Fibroblast of the aortic adventitia (primary cell): ENCODE measurements around the gene ZSCAN16. TPM values are rescaled to one million over a fixed set of nuclear protein-coding genes. Genes with fewer than 3 reads are reported as not detected.
"Not testable (repeated sequence)": the region's sequence is repeated elsewhere in the genome, so short reads cannot be mapped to it uniquely, and the experiment has no call there.

Source experiments
- DNase-seq: peaks from one replicate; pipeline ENCODE4 v3.0.0-alpha.2; 2010; ENCODE audit warnings: low read depth
- H3K4me3 ChIP-seq: 2 replicates; pipeline ENCODE4 v1.5.1; 2011; ENCODE audit warnings: low read depth, mild to moderate bottlenecking, control low read depth, low read length, moderate library complexity
- CTCF ChIP-seq: IDR thresholded peaks from 2 replicates; pipeline ENCODE4 v1.5.1; 2011; ENCODE audit warnings: mild to moderate bottlenecking, low read length, control low read depth, inconsistent platforms; ENCODE audit not compliant: insufficient read depth
- total RNA-seq: library from RNA; depleted of rRNA; stranded (reverse); fragments of >200 nt; gene quantifications from 2 replicates; pipeline ENCODE4 v1.2.3, GENCODE V29; 2012; ENCODE audit warnings: low replicate concordance

ZSCAN16 gene
- total RNA-seq, result 2.9 and 4.2 TPM in 2 replicates

GRCh38 chr6:28124350-28124970, at the start of gene ZSCAN16:
ZSCAN16 (plus strand) TSS chr6:28124609; CDS start chr6:28125444, 835 bp downstream.
- peak within 1 kb of the TSS; percentile 96 for H3K4me3 ChIP-seq
- TF ChIP-seq CTCF, result no peak
- DNase-seq, result peak; percentile 85

- H3K4me3 ChIP-seq, result no peak overlapping the region
- no peak for DNase-seq
- no peak for TF ChIP-seq CTCF
Measured at GRCh38 chr6:28078050-28078449, 46.4 kb upstream of the ZSCAN16 start.

DNA sequence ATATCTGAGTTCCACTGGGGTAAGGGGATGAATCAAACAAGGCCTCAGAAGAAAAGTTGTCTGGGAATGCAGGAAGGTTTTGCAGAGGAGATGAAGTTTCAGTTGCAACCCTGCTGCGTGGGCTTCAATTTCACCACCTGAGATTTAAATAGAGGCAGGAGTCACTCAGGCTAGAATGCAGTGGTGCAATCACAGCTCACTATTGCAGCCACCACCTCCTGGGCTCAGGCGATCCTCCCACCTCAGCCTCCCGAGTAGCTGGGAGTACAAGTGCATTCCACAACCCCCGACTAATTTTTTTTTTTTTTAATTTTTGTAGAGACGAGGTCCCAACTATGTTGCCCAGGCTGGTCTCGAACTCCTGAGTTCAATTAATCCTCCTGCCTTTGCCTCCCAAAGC, 45.6 kb upstream of the ZSCAN16 start:
- DNase-seq, result no peak
- no peak for TF ChIP-seq CTCF
- no peak overlapping the region for H3K4me3 ChIP-seq

DNA sequence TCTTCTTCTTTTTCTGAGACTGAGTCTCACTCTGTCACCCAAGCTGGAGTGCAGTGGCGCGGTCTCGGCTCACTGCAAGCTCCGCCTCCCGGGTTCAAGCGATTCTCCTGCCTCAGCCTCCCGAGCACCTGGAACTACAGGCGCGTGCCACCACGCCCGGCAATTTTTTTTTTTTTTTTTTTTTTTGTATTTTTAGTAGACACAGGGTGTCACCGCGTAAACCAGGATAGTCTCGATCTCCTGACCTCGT, 44.1 kb upstream of the ZSCAN16 start, which contains the start of gene ZNF165:
Gene ZNF165 (plus strand): TSS at position 188 of the 250 bp plus-strand sequence. CDS start 4,913 bp downstream, outside the sequence.
- peak within 1 kb of the TSS; percentile 79 for H3K4me3 ChIP-seq
- not testable (repeated sequence) for DNase-seq

GRCh38 chr6:28080631-28081485, 43.6 kb upstream of the ZSCAN16 start:
- DNase-seq, result peak; percentile 99
- no peak for TF ChIP-seq CTCF
- peak overlapping the region; percentile 79 for H3K4me3 ChIP-seq

GRCh38 chr6:28081486-28081751, 43.0 kb upstream of the ZSCAN16 start:
- no peak for DNase-seq
- no peak for TF ChIP-seq CTCF
- peak overlapping the region; percentile 79 for H3K4me3 ChIP-seq

DNA sequence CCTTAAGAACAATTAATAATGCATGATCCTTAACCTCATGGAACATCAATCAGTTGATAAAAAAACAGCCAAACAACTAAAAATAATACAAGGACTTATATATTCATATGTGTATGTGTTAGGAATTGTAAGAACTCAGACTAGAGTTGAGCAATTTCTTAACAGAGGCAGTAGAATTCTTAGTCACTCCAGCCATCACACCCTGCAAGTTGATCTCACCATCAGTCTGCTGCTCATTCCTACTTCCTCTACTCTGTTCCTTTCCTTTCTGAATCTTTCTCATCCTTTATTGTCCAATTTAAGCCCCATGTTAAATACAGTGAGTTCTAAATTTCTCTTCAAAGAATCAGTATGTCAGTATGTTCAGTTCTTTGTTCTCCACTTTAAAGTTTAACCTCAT, 41.5 kb upstream of the ZSCAN16 start:
- no peak overlapping the region for H3K4me3 ChIP-seq
- DNase-seq, result no peak
- TF ChIP-seq CTCF, result no peak
